Stimulated activated CD4-positive, alpha-beta T cell treated with anti-CD3 and anti-CD28 coated beads, TNF-alpha, amount 100 ng/mL, for 24 hours (primary cell): ENCODE measurements around the gene SLC29A1.
"Not testable (repeated sequence)": the region's sequence is repeated elsewhere in the genome, so short reads cannot be mapped to it uniquely, and the experiment has no call there.

Experiments
- DNase-seq, 3 experiments: peaks; one replicate each; pipeline ENCODE4 v3.0.0-alpha.2; 2020; ENCODE audit warnings: low read depth in 3 of 3

SLC29A1 gene

DNA sequence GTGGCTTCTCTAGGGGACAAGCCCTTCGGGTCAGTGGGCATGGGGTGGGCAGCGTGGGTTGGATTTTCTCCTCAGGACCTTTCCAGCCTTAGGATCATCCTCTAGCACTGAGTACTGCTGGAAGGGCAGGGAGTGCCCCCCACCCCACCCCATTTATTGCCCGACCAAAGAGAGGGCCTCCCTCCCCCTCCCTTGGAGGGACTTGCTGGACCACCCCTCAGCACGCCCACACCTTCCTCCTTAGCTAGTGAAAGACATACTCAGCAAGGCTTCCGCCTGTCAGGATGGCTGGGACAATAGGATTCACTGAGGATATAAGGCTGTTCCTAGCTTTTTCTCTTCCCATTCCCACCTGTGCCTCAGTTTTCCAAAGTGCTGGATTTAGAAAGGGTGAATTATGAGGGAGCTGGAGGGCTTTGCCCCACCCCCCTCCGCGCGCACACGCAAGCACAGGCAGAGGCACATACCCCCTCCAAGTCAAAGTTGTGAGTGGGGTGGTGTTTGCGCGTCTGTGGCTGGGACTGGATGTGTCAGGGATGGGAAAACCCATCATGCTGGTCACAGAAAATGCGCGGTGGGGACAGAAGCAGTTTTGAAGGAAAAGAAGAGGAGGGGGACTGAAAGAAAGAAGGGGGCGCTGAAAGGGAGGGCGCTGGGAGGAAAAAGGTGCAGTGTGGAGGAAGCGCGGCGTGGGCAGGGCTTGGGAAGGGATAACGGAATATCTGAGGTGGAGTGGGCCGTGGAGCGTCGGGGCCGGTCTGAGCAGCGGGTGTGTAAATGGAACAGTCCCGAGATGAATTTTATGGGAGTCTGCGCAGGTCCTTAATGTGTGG, 693 bp upstream of the SLC29A1 start:
- DNase-seq, result no peak

- no peak for DNase-seq
These were observed 902 bp downstream of the SLC29A1 start for GRCh38 chr6:44224029-44224964.

GRCh38 chr6:44224965-44225305, 1.5 kb downstream of the SLC29A1 start:
- DNase-seq, result no peak

- DNase-seq, result no peak
These were observed 2.4 kb downstream of the SLC29A1 start for GRCh38 chr6:44225579-44226325.

- DNase-seq, result no peak
These were observed 3.2 kb downstream of the SLC29A1 start for GRCh38 chr6:44226368-44227147.

- DNase-seq, result no peak
These were observed 3.9 kb downstream of the SLC29A1 start for GRCh38 chr6:44227148-44227793.

DNA sequence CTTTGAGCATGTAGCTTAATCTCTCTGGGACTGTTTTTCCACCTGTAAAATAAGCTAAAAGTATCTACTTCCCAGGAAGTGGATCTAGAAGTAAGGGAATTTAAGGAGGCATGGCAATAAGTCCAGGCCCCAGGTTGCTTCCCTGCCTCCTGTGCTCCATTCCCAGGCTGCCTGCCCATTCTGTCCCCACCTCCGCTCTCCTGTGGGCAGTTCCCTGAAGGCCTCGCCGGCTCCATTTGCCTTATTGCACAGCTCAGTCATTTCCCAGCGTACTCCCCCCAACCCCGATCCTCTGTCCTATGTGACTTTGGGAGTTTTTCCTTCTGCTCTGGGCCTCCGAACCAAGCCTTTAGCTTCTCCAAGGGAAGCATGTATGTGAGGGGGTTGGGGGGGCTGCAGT, 4.6 kb downstream of the SLC29A1 start:
- DNase-seq, result no peak

- no peak for DNase-seq
These were observed 5.0 kb downstream of the SLC29A1 start for GRCh38 chr6:44228433-44228832.

DNA sequence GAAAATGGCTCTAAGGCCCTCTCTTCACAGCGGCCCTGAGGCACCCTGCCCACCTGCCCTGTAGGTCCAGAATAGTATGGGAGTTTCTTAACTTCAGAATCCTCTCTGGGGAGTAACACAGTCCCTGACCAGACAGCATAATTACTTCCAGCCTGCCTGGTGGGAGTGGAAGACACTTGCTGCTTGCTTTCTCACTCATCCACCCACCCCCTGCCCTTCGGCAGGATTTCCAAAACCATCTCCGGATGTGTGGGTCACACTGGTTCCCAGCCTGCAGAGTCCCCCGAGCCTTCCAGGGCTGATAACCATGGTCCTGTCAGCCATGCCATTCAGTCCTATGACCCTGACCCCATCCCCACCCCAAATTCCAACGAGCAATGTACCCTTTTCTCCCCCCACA, 5.4 kb downstream of the SLC29A1 start:
- DNase-seq, result no peak

DNA sequence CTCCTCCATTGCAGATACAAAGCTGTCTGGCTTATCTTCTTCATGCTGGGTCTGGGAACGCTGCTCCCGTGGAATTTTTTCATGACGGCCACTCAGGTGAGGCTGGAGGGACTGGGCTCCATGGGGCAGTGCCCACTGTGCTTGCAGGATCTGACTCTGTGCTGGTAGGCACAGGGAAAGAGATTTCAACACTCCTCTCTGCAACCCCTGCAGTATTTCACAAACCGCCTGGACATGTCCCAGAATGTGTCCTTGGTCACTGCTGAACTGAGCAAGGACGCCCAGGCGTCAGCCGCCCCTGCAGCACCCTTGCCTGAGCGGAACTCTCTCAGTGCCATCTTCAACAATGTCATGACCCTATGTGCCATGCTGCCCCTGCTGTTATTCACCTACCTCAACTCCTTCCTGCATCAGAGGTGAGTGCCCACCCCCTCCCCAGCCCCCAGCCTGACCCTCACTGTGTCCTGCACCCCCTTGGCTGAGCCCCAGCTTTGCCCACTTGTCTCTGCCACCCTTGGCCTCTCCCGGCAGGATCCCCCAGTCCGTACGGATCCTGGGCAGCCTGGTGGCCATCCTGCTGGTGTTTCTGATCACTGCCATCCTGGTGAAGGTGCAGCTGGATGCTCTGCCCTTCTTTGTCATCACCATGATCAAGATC, 6.1 kb downstream of the SLC29A1 start:
- DNase-seq, result no peak

- no peak for DNase-seq
These were observed 6.8 kb downstream of the SLC29A1 start for GRCh38 chr6:44230034-44230675.

GRCh38 chr6:44231426-44231825, 8.0 kb downstream of the SLC29A1 start:
- DNase-seq, result not testable (repeated sequence)

GRCh38 chr6:44232676-44233566, 9.5 kb downstream of the SLC29A1 start:
- no peak for DNase-seq

DNA sequence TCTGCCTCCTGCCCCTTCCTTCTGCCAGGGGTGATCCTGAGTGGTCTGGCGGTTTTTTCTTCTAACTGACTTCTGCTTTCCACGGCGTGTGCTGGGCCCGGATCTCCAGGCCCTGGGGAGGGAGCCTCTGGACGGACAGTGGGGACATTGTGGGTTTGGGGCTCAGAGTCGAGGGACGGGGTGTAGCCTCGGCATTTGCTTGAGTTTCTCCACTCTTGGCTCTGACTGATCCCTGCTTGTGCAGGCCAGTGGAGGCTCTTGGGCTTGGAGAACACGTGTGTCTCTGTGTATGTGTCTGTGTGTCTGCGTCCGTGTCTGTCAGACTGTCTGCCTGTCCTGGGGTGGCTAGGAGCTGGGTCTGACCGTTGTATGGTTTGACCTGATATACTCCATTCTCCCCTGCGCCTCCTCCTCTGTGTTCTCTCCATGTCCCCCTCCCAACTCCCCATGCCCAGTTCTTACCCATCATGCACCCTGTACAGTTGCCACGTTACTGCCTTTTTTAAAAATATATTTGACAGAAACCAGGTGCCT, 10.2 kb downstream of the SLC29A1 start:
- DNase-seq, result no peak

DNA sequence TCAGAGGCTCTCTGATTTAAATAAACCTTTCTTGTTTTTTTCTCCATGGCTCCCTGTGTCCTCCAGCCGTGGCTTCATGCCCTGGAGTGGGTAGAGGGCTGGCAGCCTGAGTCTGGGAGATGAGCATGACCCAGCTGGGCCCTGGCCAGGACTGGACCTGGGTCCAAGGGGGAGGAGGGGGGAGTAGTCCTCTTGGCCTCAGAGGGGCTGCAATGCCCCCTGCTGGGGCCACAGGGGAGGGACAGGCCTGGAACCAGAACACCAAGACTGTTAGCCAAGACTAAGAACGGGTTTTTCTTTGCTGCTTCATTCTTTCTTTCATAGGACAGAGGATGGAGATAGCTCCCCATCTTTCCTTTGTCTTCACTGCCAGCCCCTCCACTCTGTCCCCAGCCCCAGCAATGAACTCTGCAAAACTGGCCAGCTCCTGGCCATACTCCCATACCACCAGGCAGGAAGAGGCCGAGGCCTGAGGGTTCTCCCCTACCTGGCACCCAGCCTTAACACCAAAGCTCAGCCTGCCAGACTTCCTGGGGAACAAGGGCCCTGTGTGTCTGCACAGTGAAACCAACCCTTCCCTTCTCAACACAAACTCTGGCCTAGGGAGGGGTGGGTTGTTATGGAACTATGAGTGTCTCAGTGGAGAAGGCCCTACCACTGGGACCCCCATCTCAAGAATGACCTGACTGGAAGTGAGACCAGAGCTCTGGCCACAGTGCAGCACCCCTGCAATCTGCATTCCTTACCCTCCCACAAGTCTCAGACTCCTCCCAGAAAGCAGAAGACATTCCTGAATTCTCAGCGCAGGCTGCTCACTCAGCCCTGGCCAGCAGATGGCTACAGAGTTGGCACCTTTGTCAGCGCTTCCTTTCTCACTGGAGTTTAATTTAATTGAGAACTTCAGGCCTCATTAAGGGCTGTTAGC, 11.0 kb downstream of the SLC29A1 start:
- DNase-seq, result no peak

- no peak for DNase-seq
These were observed 11.9 kb downstream of the SLC29A1 start for GRCh38 chr6:44235269-44235668.

DNA sequence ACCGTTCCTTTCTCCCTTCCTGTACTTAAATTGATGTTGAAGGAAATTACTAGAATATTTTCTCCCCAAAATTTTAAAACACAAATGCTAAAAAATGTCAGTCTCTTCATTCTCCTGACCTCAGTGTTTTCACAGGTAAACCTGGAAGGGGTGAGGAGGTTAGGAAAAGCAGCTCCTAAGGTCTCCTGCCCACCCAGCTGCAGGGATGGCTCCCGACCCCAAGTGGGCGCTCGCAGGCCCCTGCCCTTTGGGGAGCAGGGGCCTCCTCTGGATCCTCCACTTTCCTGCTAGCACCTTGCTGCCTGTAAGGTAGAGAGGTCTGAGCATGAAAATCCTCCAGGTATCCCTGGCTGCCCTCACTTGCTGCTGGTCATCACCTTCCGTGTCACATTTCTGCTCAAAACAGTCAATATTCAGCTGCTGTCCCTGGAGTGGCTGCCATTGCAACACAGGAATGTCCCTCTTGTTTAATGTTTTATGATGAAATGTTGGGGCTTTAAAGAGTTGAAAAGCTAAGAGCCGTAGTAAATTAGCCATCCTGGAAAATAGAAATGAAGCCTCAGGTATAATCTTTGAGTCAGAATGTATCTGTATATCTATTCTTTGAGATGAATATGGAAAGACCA, 12.6 kb downstream of the SLC29A1 start:
- DNase-seq, result no peak
